ENCODE data around the gene ASPSCR1. TPM values are rescaled to one million over a fixed set of nuclear protein-coding genes. Genes with fewer than 3 reads are reported as not detected.

Gene ASPSCR1
- total RNA-seq, 2 donors from 2014 or later: 14.1 to 18.8 TPM

- TF ChIP-seq CTCF (IDR thresholded peaks at IDR 0.05): no peak
- Histone ChIP-seq H3K36me3 (peaks cover 41% of the 10 kb centered on the region), H3K9me3 (no peaks in the 10 kb centered on the region), H3K27me3 (no peaks in the 10 kb centered on the region), H3K27ac (peak overlapping the region; percentile 53 to 59), H3K4me1 (peaks cover 0 to 32% of the 10 kb centered on the region in 2 donors), H3K4me3 (peak overlapping the region; percentile 83 to 87)
- no peak for DNase-seq (ENCODE audit: low spot score)
Measured at GRCh38 chr17:82050761-82051641, 73.6 kb downstream of the ASPSCR1 start.

GRCh38 chr17:82051776-82052637 lies 74.6 kb downstream of the ASPSCR1 start, which contains the start of the genes GPS1 and RFNG:
GPS1 (plus strand) TSS chr17:82051898; CDS start chr17:82051932, 34 bp downstream.
RFNG (minus strand) TSS chr17:82051811; CDS start chr17:82051766, 45 bp downstream.
- no peak for DNase-seq (ENCODE audit: low spot score)
- peaks cover 0 to 32% of the 10 kb centered on the region in 2 donors for H3K4me1 ChIP-seq
- H3K27ac ChIP-seq: peak within 1 kb of the TSS; percentile 53 to 59
- peaks cover 51% of the 10 kb centered on the region for H3K36me3 ChIP-seq
- no peaks in the 10 kb centered on the region for H3K27me3 ChIP-seq
- peak within 1 kb of the TSS; percentile 83 to 87 for H3K4me3 ChIP-seq
- TF ChIP-seq CTCF (IDR thresholded peaks at IDR 0.05): no peak
- H3K9me3 ChIP-seq: no peaks in the 10 kb centered on the region

GRCh38 chr17:82052638-82053059 lies 75.2 kb downstream of the ASPSCR1 start:
- H3K9me3 ChIP-seq: no peaks in the 10 kb centered on the region
- peak overlapping the region; percentile 83 to 87 for H3K4me3 ChIP-seq
- H3K36me3 ChIP-seq: peaks cover 54% of the 10 kb centered on the region
- no peaks in the 10 kb centered on the region for H3K27me3 ChIP-seq
- peak overlapping the region in 1 of 2 donors; percentile 13 for H3K27ac ChIP-seq
- TF ChIP-seq CTCF (IDR thresholded peaks at IDR 0.05): no peak
- no peak for DNase-seq (ENCODE audit: low spot score)
- H3K4me1 ChIP-seq: peaks cover 0 to 32% of the 10 kb centered on the region in 2 donors

- TF ChIP-seq CTCF (IDR thresholded peaks at IDR 0.05): no peak
- Histone ChIP-seq H3K4me1 (peaks cover 0 to 32% of the 10 kb centered on the region in 2 donors), H3K4me3 (peak overlapping the region in 1 of 2 donors; percentile 83), H3K9me3 (no peaks in the 10 kb centered on the region), H3K27ac (no peak overlapping the region), H3K36me3 (peaks cover 57% of the 10 kb centered on the region), H3K27me3 (no peaks in the 10 kb centered on the region)
- no peak for DNase-seq (ENCODE audit: low spot score)
Measured at GRCh38 chr17:82053130-82053529, 75.7 kb downstream of the ASPSCR1 start.

GRCh38 chr17:82053556-82054263 lies 76.3 kb downstream of the ASPSCR1 start:
- no peaks in the 10 kb centered on the region for H3K9me3 ChIP-seq
- peaks cover 55% of the 10 kb centered on the region for H3K36me3 ChIP-seq
- peaks cover 0 to 32% of the 10 kb centered on the region in 2 donors for H3K4me1 ChIP-seq
- H3K27me3 ChIP-seq: no peaks in the 10 kb centered on the region
- no peak overlapping the region for H3K27ac ChIP-seq
- no peak for DNase-seq (ENCODE audit: low spot score)
- no peak overlapping the region for H3K4me3 ChIP-seq
- TF ChIP-seq CTCF (IDR thresholded peaks at IDR 0.05): no peak
